Calu3 (cell line): ENCODE measurements around the gene KIAA1549. TPM values are rescaled to one million over a fixed set of nuclear protein-coding genes. Genes with fewer than 3 reads are reported as not detected.

ENCODE experiments used
- BruUV-seq: library from RNA; stranded (reverse); fragments of 400-500 nt; replicated peaks from 2 replicates; lab custom pipeline; 2021; lab: Mats Ljungman, UMichigan
- CTCF ChIA-PET: fragments of 300-600 bp; sonication (Branson Sonifier 250); formaldehyde crosslinking; loops from one replicate; lab custom pipeline; 2022; ENCODE audit warnings: antibody characterized with exemption; lab: Charles Lee
- DNase-seq: peaks from one replicate; pipeline ENCODE4 v3.0.0; 2022
- H3K27ac Mint-ChIP-seq: one replicate; pipeline ENCODE4 v1.8.0; 2022; ENCODE audit warnings: mixed read lengths; ENCODE audit not compliant: unreplicated experiment
- H3K27me3 Mint-ChIP-seq: one replicate; pipeline ENCODE4 v1.8.0; 2022; ENCODE audit warnings: mixed read lengths; ENCODE audit not compliant: unreplicated experiment
- H3K36me3 Mint-ChIP-seq: one replicate; pipeline ENCODE4 v1.8.0; 2022; ENCODE audit warnings: mild to moderate bottlenecking, moderate library complexity, mixed read lengths; ENCODE audit not compliant: insufficient read depth, unreplicated experiment
- H3K4me1 Mint-ChIP-seq: one replicate; pipeline ENCODE4 v1.8.0; 2022; ENCODE audit warnings: mild to moderate bottlenecking, low read depth, mixed read lengths; ENCODE audit not compliant: unreplicated experiment
- H3K4me3 Mint-ChIP-seq: one replicate; pipeline ENCODE4 v1.8.0; 2022; ENCODE audit warnings: mild to moderate bottlenecking, low read depth, moderate library complexity, mixed read lengths; ENCODE audit not compliant: unreplicated experiment
- H3K9me3 Mint-ChIP-seq: one replicate; pipeline ENCODE4 v1.8.0; 2022; ENCODE audit warnings: low read depth, mixed read lengths; ENCODE audit not compliant: unreplicated experiment
- CTCF ChIP-seq: fragments of 200-600 bp; IDR thresholded peaks from one replicate; pipeline ENCODE4 v1.8.0; 2022; ENCODE audit warnings: antibody characterized with exemption; ENCODE audit not compliant: unreplicated experiment
- intact Hi-C: fragments of 100-400 bp; cut with micrococcal nuclease; formaldehyde crosslinking; loops from one replicate; pipeline ENCODE4 v1.10.0; 2022; ENCODE audit not compliant: unreplicated experiment
- total RNA-seq: library from RNA; stranded (reverse); gene quantifications from 2 replicates; pipeline ENCODE4 v1.2.3, GENCODE V29; 2022

KIAA1549 gene
- total RNA-seq, 1 experiment from 2014 or later, result 10.4 TPM

DNA sequence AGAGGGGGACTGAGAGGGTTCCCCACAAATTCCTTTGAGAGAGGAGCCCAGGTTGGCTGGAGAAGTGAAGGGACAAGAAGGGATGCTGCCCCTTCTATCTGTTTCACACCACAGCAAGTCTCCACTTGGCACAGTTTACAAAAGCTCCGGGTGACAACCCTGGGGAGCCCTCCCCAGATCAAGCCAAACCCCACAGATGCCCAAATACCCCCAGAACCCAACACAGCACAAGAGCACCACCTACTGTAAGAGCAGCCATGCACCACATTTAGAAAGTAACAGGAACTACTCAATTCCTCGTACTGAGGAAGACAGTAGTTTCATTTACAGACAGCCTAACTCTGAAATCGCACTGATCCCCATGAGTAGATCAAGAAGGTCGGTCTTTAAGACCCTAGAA lies 115.3 kb downstream of the KIAA1549 start:
- intact Hi-C loops, result loop anchor here (1.0 to 10.0 kb wide), 7 partner anchors 67 to 961 kb away; partner anchors contain the start of genes ATP6V0A4 and CREB3L2
- Mint-ChIP-seq H3K27me3 (no peaks in the 10 kb centered on the region), H3K36me3 (peaks cover 3% of the 10 kb centered on the region), H3K4me3 (no peak overlapping the region), H3K4me1 (peaks cover 24% of the 10 kb centered on the region), H3K9me3 (no peaks in the 10 kb centered on the region), H3K27ac (no peak overlapping the region)
- CTCF ChIA-PET, result interaction anchor here (1.1 to 1.4 kb wide), 3 partner anchors 67 to 127 kb away, joined by 3 to 5 read pairs (median 3); no protein-coding TSS in a partner anchor
- peak; percentile 54 for TF ChIP-seq CTCF
- DNase-seq, result peak; percentile 65
- no TSS peak for BruUV-seq

DNA sequence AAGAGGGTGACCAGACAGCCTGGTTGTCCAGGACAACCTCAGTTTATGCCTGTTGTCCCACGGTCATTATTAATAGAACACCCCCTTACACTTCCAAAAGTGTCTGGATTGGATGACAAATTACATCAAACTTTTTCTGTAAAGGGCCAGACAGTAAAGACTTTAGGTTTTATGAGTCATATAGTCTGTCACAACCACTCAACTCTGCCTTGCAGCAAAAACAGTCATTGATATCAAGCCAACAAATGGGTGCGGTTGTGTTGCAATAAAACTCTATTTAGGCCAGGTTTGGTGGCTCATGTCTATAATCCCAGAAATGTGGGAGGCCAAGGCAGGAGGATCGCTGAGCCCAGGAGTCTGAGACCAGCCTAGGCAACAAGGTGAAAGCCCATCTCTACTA lies 116.5 kb downstream of the KIAA1549 start:
- BruUV-seq, result no TSS peak
- H3K4me3 Mint-ChIP-seq, result no peak overlapping the region
- H3K27me3 Mint-ChIP-seq, result no peaks in the 10 kb centered on the region
- CTCF ChIA-PET, result interaction anchor here (1.1 to 1.4 kb wide), 3 partner anchors 66 to 126 kb away, joined by 3 to 5 read pairs (median 3); no protein-coding TSS in a partner anchor
- peak overlapping the region; percentile 58 for H3K27ac Mint-ChIP-seq
- H3K36me3 Mint-ChIP-seq, result peaks cover 4% of the 10 kb centered on the region
- DNase-seq, result peak; percentile 57
- peaks cover 24% of the 10 kb centered on the region for H3K4me1 Mint-ChIP-seq
- no peaks in the 10 kb centered on the region for H3K9me3 Mint-ChIP-seq
- intact Hi-C loops, result loop anchor here (1.0 to 10.0 kb wide), 7 partner anchors 66 to 960 kb away; partner anchors contain the start of genes ATP6V0A4 and CREB3L2
- TF ChIP-seq CTCF, result no peak

DNA sequence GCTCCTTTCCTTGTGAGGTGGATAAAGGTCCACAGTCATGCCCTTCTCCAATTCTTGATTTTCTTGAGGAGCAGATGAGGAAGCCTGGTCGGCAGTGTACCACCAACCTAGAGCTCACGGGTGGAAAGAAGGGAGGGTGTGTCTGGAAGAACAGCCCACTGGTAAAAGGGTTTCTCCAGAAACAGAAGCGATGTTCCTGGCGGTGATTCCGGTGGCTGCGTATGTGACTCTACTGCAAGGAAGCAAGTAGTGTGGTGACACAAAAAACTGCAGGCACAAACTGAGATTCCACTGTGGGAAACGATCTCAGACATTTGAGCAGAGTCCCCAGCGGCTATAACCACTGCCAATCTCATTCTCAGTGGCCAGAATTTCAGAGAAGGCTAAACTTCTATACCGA lies 117.3 kb downstream of the KIAA1549 start:
- intact Hi-C loops, result loop anchor here (1.0 to 10.0 kb wide), 6 partner anchors 65 to 959 kb away; partner anchors contain the start of genes ATP6V0A4 and CREB3L2
- no peak for TF ChIP-seq CTCF
- Mint-ChIP-seq H3K9me3 (no peaks in the 10 kb centered on the region), H3K27ac (peak overlapping the region; percentile 58), H3K4me1 (peaks cover 24% of the 10 kb centered on the region), H3K4me3 (no peak overlapping the region), H3K27me3 (no peaks in the 10 kb centered on the region), H3K36me3 (peaks cover 4% of the 10 kb centered on the region)
- no peak for DNase-seq
- no TSS peak for BruUV-seq
- CTCF ChIA-PET, result interaction anchor here (0.5 kb wide), 1 partner anchor 107 kb away, joined by 3 read pairs; no protein-coding TSS in a partner anchor

DNA sequence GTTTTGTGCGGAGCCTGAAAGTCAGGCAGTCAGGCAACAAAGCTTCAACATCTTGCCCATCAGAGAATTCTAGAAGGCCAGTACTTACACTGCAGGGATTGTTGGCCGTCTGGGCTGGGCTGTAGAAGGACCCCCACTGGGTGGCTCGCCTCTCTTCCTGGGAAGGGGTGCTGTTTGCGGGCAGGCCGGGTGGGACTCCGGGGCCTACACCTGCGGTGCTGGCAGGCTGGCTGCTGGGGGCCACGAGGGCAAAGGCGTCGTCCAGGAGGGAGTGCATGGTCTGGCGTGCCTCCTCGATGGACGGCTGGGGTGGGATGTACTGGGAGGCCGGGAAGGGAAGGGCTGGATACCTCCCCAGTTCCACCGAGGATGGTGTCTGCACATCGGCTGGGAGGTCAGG lies 120.1 kb downstream of the KIAA1549 start:
- Mint-ChIP-seq H3K4me3 (no peak overlapping the region), H3K27ac (peak overlapping the region; percentile 27), H3K4me1 (peaks cover 22% of the 10 kb centered on the region), H3K9me3 (peaks cover 6% of the 10 kb centered on the region), H3K36me3 (peaks cover 4% of the 10 kb centered on the region), H3K27me3 (no peaks in the 10 kb centered on the region)
- TF ChIP-seq CTCF, result no peak
- intact Hi-C loops, result loop anchor here (10.0 kb wide), 3 partner anchors 196 to 956 kb away; partner anchors contain the start of gene CREB3L2
- BruUV-seq, result no TSS peak
- CTCF ChIA-PET, result no interaction called here
- no peak for DNase-seq
